HL-60 (cell line): ENCODE results near the gene ACTR6.

Source experiments
- CTCF ChIP-seq: IDR thresholded peaks from one replicate; pipeline ENCODE4 v1.5.1; 2011; ENCODE audit warnings: low read length, control low read depth, inconsistent platforms; ENCODE audit not compliant: insufficient read depth
- GABPA ChIP-seq: IDR thresholded peaks from 2 replicates; pipeline ENCODE4 v1.6.1; 2012; ENCODE audit warnings: low read depth
- POLR2AphosphoS5 ChIP-seq: IDR thresholded peaks from 2 replicates; pipeline ENCODE4 v1.6.1; 2012; ENCODE audit warnings: low read depth
- REST ChIP-seq: IDR thresholded peaks from 2 replicates; pipeline ENCODE4 v1.6.1; 2012; ENCODE audit warnings: low read depth; ENCODE audit not compliant: insufficient replicate concordance

- TF ChIP-seq CTCF (no peak), GABPA (no peak), POLR2AphosphoS5 (no peak), REST (no peak)
These were observed 8.2 kb downstream of the ACTR6 start for GRCh38 chr12:100208834-100209233.
